ENCODE data around the gene PPP2R2B.

The PPP2R2B gene

GRCh38 chr5:146794326-146795029, 84.1 kb downstream of the PPP2R2B start:
- no peak for DNase-seq (ENCODE audit: extremely low read depth, insufficient read length)
- no peak overlapping the region for H3K4me3 ChIP-seq (replicated peaks; ENCODE audit: low read depth, low read length)
- no peak for TF ChIP-seq CTCF (IDR thresholded peaks at IDR 0.05; ENCODE audit: insufficient read depth, low read length, poor library complexity, severe bottlenecking)

GRCh38 chr5:146793709-146794108, 84.8 kb downstream of the PPP2R2B start:
- no peaks in the 10 kb centered on the region for H3K36me3 ChIP-seq (ENCODE audit: control insufficient read depth, insufficient read depth, low read length)
- no peak for TF ChIP-seq CTCF (IDR thresholded peaks at IDR 0.05; ENCODE audit: insufficient read depth, low read length, poor library complexity, severe bottlenecking)
- no peak for DNase-seq (ENCODE audit: extremely low read depth, insufficient read length)
- no peak overlapping the region for H3K4me3 ChIP-seq (replicated peaks; ENCODE audit: low read depth, low read length)
- H3K27me3 ChIP-seq (replicated peaks; ENCODE audit: control insufficient read depth, insufficient read depth, low read length) = 0 out of 2 replicates have a peak, but pooled peaks cover 1% of the 10 kb centered on the region

More at GRCh38 chr5:146794326-146795029, 84.1 kb downstream of the PPP2R2B start:
- Histone ChIP-seq H3K36me3 (ENCODE audit: control insufficient read depth, insufficient read depth, low read length) (no peaks in the 10 kb centered on the region), H3K27me3 (replicated peaks; ENCODE audit: control insufficient read depth, insufficient read depth, low read length) (0 out of 2 replicates have a peak, but pooled peaks cover 1% of the 10 kb centered on the region)

GRCh38 chr5:146791471-146791870, 87.1 kb downstream of the PPP2R2B start:
- no peak for TF ChIP-seq CTCF (IDR thresholded peaks at IDR 0.05; ENCODE audit: insufficient read depth, low read length, poor library complexity, severe bottlenecking)
- Histone ChIP-seq H3K36me3 (ENCODE audit: control insufficient read depth, insufficient read depth, low read length) (no peaks in the 10 kb centered on the region), H3K4me3 (replicated peaks; ENCODE audit: low read depth, low read length) (no peak overlapping the region), H3K27me3 (replicated peaks; ENCODE audit: control insufficient read depth, insufficient read depth, low read length) (no peaks in the 10 kb centered on the region)
- DNase-seq (ENCODE audit: extremely low read depth, insufficient read length) = no peak

GRCh38 chr5:146789712-146790653, 88.6 kb downstream of the PPP2R2B start:
- no peak overlapping the region for H3K4me3 ChIP-seq (replicated peaks; ENCODE audit: low read depth, low read length)
- no peak for DNase-seq (ENCODE audit: extremely low read depth, insufficient read length)
- no peaks in the 10 kb centered on the region for H3K27me3 ChIP-seq (replicated peaks; ENCODE audit: control insufficient read depth, insufficient read depth, low read length)
- no peak for TF ChIP-seq CTCF (IDR thresholded peaks at IDR 0.05; ENCODE audit: insufficient read depth, low read length, poor library complexity, severe bottlenecking)
- no peaks in the 10 kb centered on the region for H3K36me3 ChIP-seq (ENCODE audit: control insufficient read depth, insufficient read depth, low read length)

GRCh38 chr5:146788898-146789297, 89.7 kb downstream of the PPP2R2B start:
- Histone ChIP-seq H3K36me3 (ENCODE audit: control insufficient read depth, insufficient read depth, low read length) (no peaks in the 10 kb centered on the region), H3K4me3 (replicated peaks; ENCODE audit: low read depth, low read length) (no peak overlapping the region), H3K27me3 (replicated peaks; ENCODE audit: control insufficient read depth, insufficient read depth, low read length) (no peaks in the 10 kb centered on the region)
- no peak for DNase-seq (ENCODE audit: extremely low read depth, insufficient read length)
- no peak for TF ChIP-seq CTCF (IDR thresholded peaks at IDR 0.05; ENCODE audit: insufficient read depth, low read length, poor library complexity, severe bottlenecking)

Measured in GM06990 (cell line).